ENCODE results near the gene SCYL1. TPM values are rescaled to one million over a fixed set of nuclear protein-coding genes. Genes with fewer than 3 reads are reported as not detected.

The SCYL1 gene
- total RNA-seq, 2 donors from 2014 or later: 55.0 to 62.3 TPM

DNA sequence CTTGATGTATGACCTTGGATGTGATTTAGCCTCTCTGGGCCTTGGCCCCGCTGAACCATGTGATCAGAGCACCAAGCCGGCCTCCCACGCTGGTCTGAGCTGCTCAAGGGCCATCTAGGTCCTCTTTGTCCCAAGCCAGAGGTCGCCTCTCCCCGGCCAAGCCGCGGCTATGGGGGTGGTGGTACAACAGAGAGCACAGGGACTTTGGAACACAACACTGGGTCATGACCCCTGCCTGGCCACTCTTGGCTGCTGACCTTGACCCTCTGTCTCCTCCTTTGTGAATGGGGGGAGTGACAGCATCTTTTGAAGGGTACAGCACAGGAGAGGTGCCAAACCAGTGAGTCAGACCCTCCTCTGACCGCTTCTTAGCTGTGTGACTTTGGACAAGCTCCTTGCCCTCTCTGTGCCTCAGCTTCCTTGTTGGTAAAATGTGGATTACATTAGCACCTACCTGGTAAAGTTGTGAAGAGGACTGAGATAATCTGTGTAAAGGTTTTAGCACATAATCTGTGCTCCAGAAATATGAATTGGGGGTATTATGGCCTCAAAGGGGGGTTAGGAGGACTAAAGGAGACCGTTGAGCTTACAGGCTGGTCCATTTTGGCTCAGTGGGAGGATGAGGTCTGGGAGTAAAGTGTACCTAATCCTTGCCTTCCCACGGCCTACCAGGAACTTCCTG lies 4.7 kb downstream of the SCYL1 start:
- Histone ChIP-seq H3K4me3 (no peak overlapping the region), H3K4me1 (peaks cover 20% of the 10 kb centered on the region), H3K27me3 (no peaks in the 10 kb centered on the region), H3K27ac (no peak overlapping the region), H3K36me3 (replicated peaks in 1 of 2; ENCODE audit: insufficient read depth in 1 of 2, low read depth in 2 of 2) (peaks cover 0 to 18% of the 10 kb centered on the region in 2 donors), H3K9me3 (no peaks in the 10 kb centered on the region)
- ATAC-seq: no peak
- intact Hi-C loops (cut with DNase I): no loop called here
- WGBS, 2 donors: 60 to 88% methylated on average over 2 to 10 of the region's 10 CpGs
- TF ChIP-seq, protein P1, sequence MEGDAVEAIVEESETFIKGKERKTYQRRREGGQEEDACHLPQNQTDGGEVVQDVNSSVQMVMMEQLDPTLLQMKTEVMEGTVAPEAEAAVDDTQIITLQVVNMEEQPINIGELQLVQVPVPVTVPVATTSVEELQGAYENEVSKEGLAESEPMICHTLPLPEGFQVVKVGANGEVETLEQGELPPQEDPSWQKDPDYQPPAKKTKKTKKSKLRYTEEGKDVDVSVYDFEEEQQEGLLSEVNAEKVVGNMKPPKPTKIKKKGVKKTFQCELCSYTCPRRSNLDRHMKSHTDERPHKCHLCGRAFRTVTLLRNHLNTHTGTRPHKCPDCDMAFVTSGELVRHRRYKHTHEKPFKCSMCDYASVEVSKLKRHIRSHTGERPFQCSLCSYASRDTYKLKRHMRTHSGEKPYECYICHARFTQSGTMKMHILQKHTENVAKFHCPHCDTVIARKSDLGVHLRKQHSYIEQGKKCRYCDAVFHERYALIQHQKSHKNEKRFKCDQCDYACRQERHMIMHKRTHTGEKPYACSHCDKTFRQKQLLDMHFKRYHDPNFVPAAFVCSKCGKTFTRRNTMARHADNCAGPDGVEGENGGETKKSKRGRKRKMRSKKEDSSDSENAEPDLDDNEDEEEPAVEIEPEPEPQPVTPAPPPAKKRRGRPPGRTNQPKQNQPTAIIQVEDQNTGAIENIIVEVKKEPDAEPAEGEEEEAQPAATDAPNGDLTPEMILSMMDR (IDR thresholded peaks at IDR 0.05): no peak
- TF ChIP-seq POLR2A (IDR thresholded peaks at IDR 0.05): no peak
- DNase-seq: no peak

DNA sequence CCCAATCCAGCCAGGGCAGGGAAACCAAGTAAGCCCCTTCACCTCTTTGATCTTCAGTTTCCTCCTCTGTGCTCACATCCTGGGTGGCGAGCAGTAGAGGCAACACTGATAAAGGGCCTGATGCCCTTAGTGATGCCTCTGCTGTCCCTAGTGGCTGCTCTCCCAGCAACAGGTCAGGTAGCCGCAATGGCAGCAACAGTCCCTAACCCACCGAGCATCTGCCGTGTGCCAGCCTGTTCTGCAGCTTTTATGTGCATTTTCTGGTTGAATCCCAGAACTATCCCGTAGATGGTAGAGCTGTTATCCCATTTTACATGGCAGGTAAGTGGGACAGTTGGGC lies 5.2 kb downstream of the SCYL1 start:
- Histone ChIP-seq H3K9me3 (no peaks in the 10 kb centered on the region), H3K27me3 (no peaks in the 10 kb centered on the region), H3K4me3 (no peak overlapping the region), H3K27ac (no peak overlapping the region), H3K36me3 (replicated peaks in 1 of 2; ENCODE audit: insufficient read depth in 1 of 2, low read depth in 2 of 2) (peaks cover 0 to 18% of the 10 kb centered on the region in 2 donors), H3K4me1 (peaks cover 20% of the 10 kb centered on the region)
- intact Hi-C loops (cut with DNase I): no loop called here
- 83 to 92% methylated on average over 5 of the region's 5 CpGs for WGBS, 2 donors
- no peak for ATAC-seq
- TF ChIP-seq POLR2A (IDR thresholded peaks at IDR 0.05): no peak
- TF ChIP-seq, protein P1 (IDR thresholded peaks at IDR 0.05): no peak
- no peak for DNase-seq

DNA sequence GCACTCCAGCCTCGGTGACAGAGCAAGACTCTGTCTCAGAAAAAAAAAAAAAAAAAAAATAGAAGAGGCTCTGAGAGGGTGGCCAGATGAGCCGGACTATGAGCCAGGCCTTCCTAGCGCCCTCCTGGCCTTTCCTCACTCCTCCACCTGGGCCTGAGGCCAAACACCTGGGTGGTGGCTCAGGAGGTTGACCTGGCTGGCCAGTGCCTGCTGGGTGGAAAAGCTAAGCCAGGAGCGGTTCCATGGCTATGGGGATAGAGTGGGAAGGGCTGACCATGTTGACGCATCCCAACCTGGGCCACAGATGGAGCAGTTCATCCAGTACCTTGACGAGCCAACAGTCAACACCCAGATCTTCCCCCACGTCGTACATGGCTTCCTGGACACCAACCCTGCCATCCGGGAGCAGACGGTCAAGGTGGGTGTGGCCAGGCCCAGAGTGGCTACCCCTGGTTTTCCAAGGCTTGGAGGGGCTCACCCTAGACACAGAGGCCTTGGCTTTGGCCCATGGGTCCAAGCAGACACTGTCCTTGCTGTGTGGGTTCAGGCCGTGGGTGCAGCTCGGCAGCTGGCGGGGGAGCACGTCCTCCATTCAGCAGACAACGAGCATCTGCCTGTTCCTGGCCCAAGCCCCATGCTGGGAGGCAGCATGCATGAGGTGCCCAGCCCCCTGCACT lies 7.6 kb downstream of the SCYL1 start:
- 82 to 88% methylated on average over 8 to 13 of the region's 15 CpGs for WGBS, 2 donors
- TF ChIP-seq, protein P1 (IDR thresholded peaks at IDR 0.05): no peak
- no peak for TF ChIP-seq POLR2A (IDR thresholded peaks at IDR 0.05)
- Histone ChIP-seq H3K4me1 (peaks cover 7% of the 10 kb centered on the region), H3K9me3 (no peaks in the 10 kb centered on the region), H3K4me3 (no peak overlapping the region), H3K27me3 (no peaks in the 10 kb centered on the region), H3K36me3 (replicated peaks in 1 of 2; ENCODE audit: insufficient read depth in 1 of 2, low read depth in 2 of 2) (peaks cover 0 to 21% of the 10 kb centered on the region in 2 donors), H3K27ac (no peak overlapping the region)
- ATAC-seq (no peak), DNase-seq (no peak)
- intact Hi-C loops (cut with DNase I): no loop called here

DNA sequence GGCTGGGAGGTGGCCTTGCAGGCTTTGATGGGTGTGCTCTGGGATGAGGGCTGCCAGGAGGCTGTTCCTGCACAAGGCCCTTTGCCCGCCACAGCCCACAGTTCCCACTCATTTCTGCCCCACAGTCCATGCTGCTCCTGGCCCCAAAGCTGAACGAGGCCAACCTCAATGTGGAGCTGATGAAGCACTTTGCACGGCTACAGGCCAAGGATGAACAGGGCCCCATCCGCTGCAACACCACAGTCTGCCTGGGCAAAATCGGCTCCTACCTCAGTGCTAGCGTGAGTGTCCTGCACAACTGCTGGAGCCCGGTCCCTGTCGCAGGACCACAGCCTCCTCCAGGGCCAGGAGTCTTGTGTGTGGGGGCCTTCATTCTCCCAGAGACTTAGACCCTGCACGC lies 10.2 kb downstream of the SCYL1 start:
- Histone ChIP-seq H3K4me3 (no peak overlapping the region), H3K36me3 (replicated peaks in 1 of 2; ENCODE audit: insufficient read depth in 1 of 2, low read depth in 2 of 2) (peaks cover 0 to 22% of the 10 kb centered on the region in 2 donors), H3K4me1 (peaks cover 9% of the 10 kb centered on the region), H3K27ac (no peak overlapping the region), H3K27me3 (no peaks in the 10 kb centered on the region), H3K9me3 (no peaks in the 10 kb centered on the region)
- intact Hi-C loops (cut with DNase I): no loop called here
- TF ChIP-seq POLR2A (IDR thresholded peaks at IDR 0.05): no peak
- TF ChIP-seq, protein P1 (IDR thresholded peaks at IDR 0.05): no peak
- no peak for ATAC-seq
- no peak for DNase-seq
- 80 to 85% methylated on average over 2 to 9 of the region's 9 CpGs for WGBS, 2 donors

Measured in body of pancreas (tissue), 4 donors.